ENCODE results near the gene PAK2. TPM values are rescaled to one million over a fixed set of nuclear protein-coding genes. Genes with fewer than 3 reads are reported as not detected.
"Not testable (repeated sequence)": the region's sequence is repeated elsewhere in the genome, so short reads cannot be mapped to it uniquely, and the experiment has no call there.

Gene PAK2
- total RNA-seq, 2 donors from 2014 or later = 47.5 to 48.7 TPM

DNA sequence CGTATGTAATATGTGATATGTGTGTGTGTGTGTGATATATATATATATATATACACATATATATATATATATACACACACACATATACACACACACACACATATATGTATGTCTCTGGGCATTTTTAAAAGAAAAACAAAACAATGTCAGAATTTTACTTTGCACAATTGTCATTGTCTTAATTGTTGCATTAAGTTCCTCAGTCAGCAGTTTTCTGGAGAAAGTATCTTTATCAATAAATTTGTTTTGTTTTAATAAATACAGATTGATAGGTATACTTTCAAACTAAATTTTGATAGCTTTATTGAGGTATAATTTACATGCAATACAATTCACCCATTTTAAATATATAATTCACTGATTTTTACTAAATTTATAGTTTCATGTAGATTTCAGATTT is 65.1 kb downstream of the PAK2 start:
- Histone ChIP-seq H3K27ac (no peak overlapping the region), H3K27me3 (no peaks in the 10 kb centered on the region), H3K4me3 (no peak overlapping the region), H3K36me3 (peaks cover 67% of the 10 kb centered on the region), H3K4me1 (no peaks in the 10 kb centered on the region), H3K9me3 (no peaks in the 10 kb centered on the region)
- TF ChIP-seq CTCF (IDR thresholded peaks at IDR 0.05) = no peak
- no peak for DNase-seq (ENCODE audit: low spot score)

- H3K4me3 ChIP-seq = no peak overlapping the region
Observed at GRCh38 chr3:196810963-196811581, 71.4 kb downstream of the PAK2 start.

DNA sequence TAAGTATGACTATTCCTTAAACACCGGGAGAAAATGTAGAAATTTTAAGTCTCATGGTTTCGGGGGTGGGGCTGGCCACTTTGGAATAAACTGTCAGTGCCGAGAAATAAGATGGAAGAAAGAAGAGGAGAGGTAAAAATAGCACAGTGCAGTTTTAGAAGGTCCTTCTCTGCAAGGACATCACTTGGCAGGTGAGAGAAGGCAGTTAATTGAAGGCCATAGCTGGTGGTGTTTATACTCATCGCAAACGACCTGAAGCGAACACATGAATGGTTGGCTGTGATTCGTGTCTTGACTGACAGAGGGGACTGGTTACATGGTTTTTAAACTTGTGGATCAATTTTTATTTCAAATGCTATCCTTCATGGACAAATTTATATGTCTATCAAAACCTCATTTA is 73.2 kb downstream of the PAK2 start:
- no peaks in the 10 kb centered on the region for H3K27me3 ChIP-seq
- no peaks in the 10 kb centered on the region for H3K4me1 ChIP-seq
- H3K36me3 ChIP-seq = peaks cover 73% of the 10 kb centered on the region
- H3K4me3 ChIP-seq = no peak overlapping the region
- H3K9me3 ChIP-seq = no peaks in the 10 kb centered on the region
- TF ChIP-seq CTCF (IDR thresholded peaks at IDR 0.05) = no peak
- no peak for DNase-seq (ENCODE audit: low spot score)
- peak overlapping the region in 1 of 2 donors; percentile 29 for H3K27ac ChIP-seq

More at GRCh38 chr3:196810963-196811581, 71.4 kb downstream of the PAK2 start:
- no peak for TF ChIP-seq CTCF (IDR thresholded peaks at IDR 0.05)
- peaks cover 85% of the 10 kb centered on the region for H3K36me3 ChIP-seq
- H3K27ac ChIP-seq = no peak overlapping the region
- no peaks in the 10 kb centered on the region for H3K27me3 ChIP-seq
- H3K9me3 ChIP-seq = no peaks in the 10 kb centered on the region
- DNase-seq (ENCODE audit: low spot score) = no peak
- no peaks in the 10 kb centered on the region for H3K4me1 ChIP-seq

DNA sequence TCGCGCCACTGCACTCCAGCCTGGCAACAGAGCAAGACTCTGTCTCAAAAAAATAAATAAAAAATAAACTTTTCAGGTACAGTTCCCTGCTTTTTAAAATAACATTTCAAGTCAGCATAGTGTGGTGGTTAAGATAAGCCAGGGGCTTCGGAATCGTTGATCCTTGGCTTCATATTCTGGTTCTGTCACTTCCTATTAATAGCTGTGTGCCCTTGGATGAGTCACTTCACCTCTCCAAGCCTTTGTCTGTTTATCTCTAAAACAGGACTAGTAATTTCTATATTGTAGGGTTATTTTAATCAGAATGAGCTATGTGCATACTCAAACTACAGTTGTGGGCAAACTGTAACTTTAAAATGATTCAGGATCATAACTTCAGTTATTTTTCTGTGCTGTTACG is 74.2 kb downstream of the PAK2 start:
- Histone ChIP-seq H3K36me3 (peaks cover 73% of the 10 kb centered on the region), H3K4me3 (no peak overlapping the region), H3K9me3 (no peaks in the 10 kb centered on the region), H3K4me1 (no peaks in the 10 kb centered on the region), H3K27ac (peak overlapping the region; percentile 20 to 26), H3K27me3 (no peaks in the 10 kb centered on the region)
- TF ChIP-seq CTCF (IDR thresholded peaks at IDR 0.05) = no peak
- no peak for DNase-seq (ENCODE audit: low spot score)

GRCh38 chr3:196821806-196822355 is 82.2 kb downstream of the PAK2 start:
- Histone ChIP-seq H3K27me3 (no peaks in the 10 kb centered on the region), H3K9me3 (no peaks in the 10 kb centered on the region), H3K4me1 (no peaks in the 10 kb centered on the region), H3K4me3 (no peak overlapping the region), H3K36me3 (peaks cover 89% of the 10 kb centered on the region), H3K27ac (no peak overlapping the region)
- DNase-seq (ENCODE audit: low spot score) = no peak
- TF ChIP-seq CTCF (IDR thresholded peaks at IDR 0.05) = no peak

- not testable (repeated sequence) for H3K9me3 ChIP-seq; H3K4me1 ChIP-seq; H3K27me3 ChIP-seq; DNase-seq (ENCODE audit: low spot score); H3K27ac ChIP-seq; H3K4me3 ChIP-seq
- H3K36me3 ChIP-seq = peaks cover 58% of the 10 kb centered on the region
Observed at GRCh38 chr3:196829651-196830050, 90.0 kb downstream of the PAK2 start.
